Activated CD4-positive, alpha-beta T cell treated with anti-CD3 and anti-CD28 coated beads for 36 hours (primary cell): ENCODE measurements around the gene CLCNKB. TPM values are rescaled to one million over a fixed set of nuclear protein-coding genes. Genes with fewer than 3 reads are reported as not detected.

Experiments
- ATAC-seq: fragments of 200-7000 bp; cut with Tn5 transposase; one replicate; pipeline ENCODE4 v1.10.0; 2021; ENCODE audit warnings: mild to moderate bottlenecking, moderate library complexity
- CTCF ChIA-PET: fragments of 350-600 bp; sonication (Branson Sonifier 250); formaldehyde crosslinking; loops from one replicate; lab custom pipeline; 2021; ENCODE audit warnings: antibody characterized with exemption; lab: Charles Lee
- POLR2A ChIA-PET: fragments of 350-600 bp; sonication (Branson Sonifier 250); formaldehyde crosslinking; loops from one replicate; lab custom pipeline; 2021; ENCODE audit warnings: antibody characterized with exemption, inconsistent platforms; lab: Charles Lee
- DNase-seq: peaks from one replicate; pipeline ENCODE4 v3.0.0-alpha.2; 2020
- H3K27ac Mint-ChIP-seq: one replicate; pipeline ENCODE4 v1.8.0; 2021; ENCODE audit warnings: mixed read lengths
- H3K27me3 Mint-ChIP-seq: one replicate; pipeline ENCODE4 v1.8.0; 2021; ENCODE audit warnings: mixed read lengths
- H3K36me3 Mint-ChIP-seq: one replicate; pipeline ENCODE4 v1.8.0; 2021; ENCODE audit warnings: low read depth, mixed read lengths
- H3K4me1 Mint-ChIP-seq: one replicate; pipeline ENCODE4 v1.8.0; 2021; ENCODE audit warnings: mixed read lengths
- H3K4me3 Mint-ChIP-seq: one replicate; pipeline ENCODE4 v1.8.0; 2021; ENCODE audit warnings: mild to moderate bottlenecking, moderate library complexity, mixed read lengths
- H3K9me3 Mint-ChIP-seq: one replicate; pipeline ENCODE4 v1.8.0; 2021; ENCODE audit warnings: low read depth, mixed read lengths
- intact Hi-C, 2 experiments: fragments of 100-400 bp; cut with DNase I in 1 of 2; cut with micrococcal nuclease in 1 of 2; formaldehyde crosslinking; loops; one replicate each; pipeline versions ENCODE4 v1.14.2 to v1.15.1; 2022 to 2024; cut with DNase I, micrococcal nuclease
- total RNA-seq, 2 experiments: library from RNA; stranded (reverse); gene quantifications; one replicate each; pipeline ENCODE4 v1.2.3, GENCODE V29; 2021

The CLCNKB gene
- total RNA-seq, 2 experiments from 2014 or later: not detected

DNA sequence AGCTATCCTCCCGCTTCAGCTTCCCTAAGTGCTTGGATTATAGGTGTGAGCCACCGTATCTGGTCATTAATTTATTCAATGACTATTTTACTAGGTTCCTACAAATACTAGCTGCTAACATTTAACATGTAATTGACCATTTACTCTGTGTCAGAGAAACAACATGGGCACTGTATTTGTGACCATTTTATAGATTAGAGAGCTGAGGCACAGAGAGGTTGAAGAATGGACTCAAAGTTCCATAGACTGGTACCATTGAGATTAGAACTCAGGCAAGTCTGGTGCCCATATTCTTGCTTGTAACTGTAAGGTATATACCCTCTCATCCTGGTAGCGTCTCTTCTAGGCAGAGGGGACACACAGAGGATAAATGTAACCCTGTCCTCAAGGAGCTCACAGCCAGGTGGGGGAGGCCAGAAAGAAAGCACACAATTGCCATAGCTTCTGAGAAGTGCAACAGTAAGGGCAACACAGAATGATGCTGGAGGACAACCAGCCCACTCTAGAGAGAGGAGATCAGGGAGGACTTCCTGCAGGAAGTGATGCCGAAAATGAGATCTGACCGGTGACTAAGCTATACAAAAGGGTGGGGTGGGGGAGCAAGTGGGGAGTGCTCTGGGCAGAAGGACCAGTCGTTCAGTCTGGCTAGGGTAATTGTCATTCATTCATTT lies 35.8 kb upstream of the CLCNKB start:
- no peaks in the 10 kb centered on the region for H3K36me3 Mint-ChIP-seq
- CTCF ChIA-PET: interaction anchor here (0.6 to 3.6 kb wide), 18 partner anchors 10 to 908 kb away, joined by 3 to 17 read pairs (median 3); partner anchors contain the start of gene SPEN
- ATAC-seq (no peak), DNase-seq (no peak)
- intact Hi-C loops: loop anchor here (1.0 to 5.0 kb wide), 5 partner anchors 25 to 216 kb away; no protein-coding TSS in a partner anchor
- peaks cover 8% of the 10 kb centered on the region for H3K4me1 Mint-ChIP-seq
- no peaks in the 10 kb centered on the region for H3K9me3 Mint-ChIP-seq
- no peak overlapping the region for H3K4me3 Mint-ChIP-seq
- no peaks in the 10 kb centered on the region for H3K27me3 Mint-ChIP-seq
- POLR2A ChIA-PET: no interaction called here
- H3K27ac Mint-ChIP-seq: no peak overlapping the region

DNA sequence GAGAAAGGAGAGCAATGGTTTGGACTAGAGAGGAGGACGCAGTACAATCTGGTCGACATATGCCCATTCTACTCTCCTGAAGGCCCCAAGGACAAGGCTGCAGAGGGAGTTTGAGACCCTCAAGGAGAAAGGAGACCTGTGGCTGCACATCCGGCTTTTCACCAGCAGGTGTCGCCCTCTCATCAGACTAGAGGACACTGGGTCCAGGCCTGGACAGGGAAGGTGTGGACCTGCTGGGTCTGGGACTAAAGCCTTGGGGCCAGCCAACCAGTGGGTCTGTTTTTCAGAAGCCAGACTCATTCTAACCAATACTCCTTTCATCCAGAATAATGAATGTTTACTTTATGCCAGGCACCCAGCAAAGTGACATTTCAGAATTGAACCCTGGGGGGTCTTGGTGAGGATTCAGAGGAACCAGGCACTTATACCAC lies 34.5 kb upstream of the CLCNKB start:
- no peaks in the 10 kb centered on the region for H3K27me3 Mint-ChIP-seq
- H3K9me3 Mint-ChIP-seq: no peaks in the 10 kb centered on the region
- POLR2A ChIA-PET: no interaction called here
- no peak overlapping the region for H3K4me3 Mint-ChIP-seq
- CTCF ChIA-PET: interaction anchor here (0.6 to 3.6 kb wide), 13 partner anchors 9 to 218 kb away, joined by 3 to 17 read pairs (median 4); partner anchors contain the start of genes FAM131C and HSPB7
- intact Hi-C loops: loop anchor here (1.0 to 5.0 kb wide), 6 partner anchors 24 to 192 kb away; partner anchors contain the start of gene FAM131C (in 1 of the 2)
- H3K27ac Mint-ChIP-seq: no peak overlapping the region
- ATAC-seq (peak; percentile 35), DNase-seq (peak; percentile 86)
- H3K36me3 Mint-ChIP-seq: no peaks in the 10 kb centered on the region
- H3K4me1 Mint-ChIP-seq: peaks cover 10% of the 10 kb centered on the region

DNA sequence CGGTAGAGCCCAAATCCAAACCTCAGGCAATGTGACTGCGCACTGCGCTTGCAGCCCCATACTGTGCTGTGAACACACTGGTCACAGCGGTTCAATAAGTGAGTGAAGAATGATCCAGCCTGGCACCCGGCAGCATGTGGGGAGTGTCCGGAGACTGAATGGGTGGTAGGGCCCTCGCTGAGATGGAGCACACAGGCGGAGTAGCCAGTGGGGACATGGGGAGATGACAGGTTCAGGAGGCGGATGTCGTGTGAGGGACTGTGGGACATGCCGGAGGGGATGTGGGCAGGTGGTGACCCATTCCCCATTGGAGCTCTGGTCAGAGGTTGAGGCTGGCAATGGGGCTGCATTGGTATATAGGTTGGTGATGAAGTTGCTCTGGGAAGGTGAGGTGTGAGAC lies 33.9 kb upstream of the CLCNKB start:
- H3K27me3 Mint-ChIP-seq: no peaks in the 10 kb centered on the region
- no peaks in the 10 kb centered on the region for H3K9me3 Mint-ChIP-seq
- DNase-seq (no peak), ATAC-seq (no peak)
- CTCF ChIA-PET: interaction anchor here (0.6 to 1.6 kb wide), 11 partner anchors 8 to 214 kb away, joined by 3 to 5 read pairs (median 3); partner anchors contain the start of genes FAM131C and HSPB7
- peaks cover 10% of the 10 kb centered on the region for H3K4me1 Mint-ChIP-seq
- POLR2A ChIA-PET: interaction anchor here (0.7 kb wide), 1 partner anchor 139 kb away, joined by 6 read pairs; no protein-coding TSS in a partner anchor
- H3K36me3 Mint-ChIP-seq: no peaks in the 10 kb centered on the region
- intact Hi-C loops: loop anchor here (1.0 to 5.0 kb wide), 7 partner anchors 23 to 228 kb away; partner anchors contain the start of genes CPLANE2 (in 1 of the 2) and FAM131C (in 1 of the 2)
- H3K27ac Mint-ChIP-seq: no peak overlapping the region
- H3K4me3 Mint-ChIP-seq: no peak overlapping the region

DNA sequence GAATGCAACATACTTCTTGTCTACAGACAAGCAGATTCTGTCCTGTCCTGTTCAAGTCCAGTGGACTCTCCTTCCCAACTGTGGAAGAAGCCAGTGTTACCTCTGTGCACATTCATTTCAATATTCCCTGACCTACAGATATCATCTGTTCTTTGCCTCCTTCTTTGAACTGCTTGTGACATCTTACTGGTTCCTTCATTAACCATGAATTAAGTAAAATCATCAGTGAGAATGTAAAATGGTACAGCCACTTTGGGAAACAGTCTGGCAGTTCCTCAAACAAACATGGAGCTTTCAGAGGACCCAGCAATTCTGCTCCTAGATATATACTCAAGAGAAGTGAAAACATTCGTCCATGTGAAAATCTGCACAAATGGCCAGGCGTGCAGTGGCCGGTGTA lies 32.7 kb upstream of the CLCNKB start:
- H3K27me3 Mint-ChIP-seq: no peaks in the 10 kb centered on the region
- DNase-seq (no peak), ATAC-seq (no peak)
- no peaks in the 10 kb centered on the region for H3K36me3 Mint-ChIP-seq
- CTCF ChIA-PET: interaction anchor here (0.5 to 1.6 kb wide), 9 partner anchors 8 to 354 kb away, joined by 3 to 4 read pairs (median 3); no protein-coding TSS in a partner anchor
- intact Hi-C loops: loop anchor here in 1 of 2 experiments (5.0 kb wide), 1 partner anchor 226 kb away; the partner anchor contains the start of gene CPLANE2
- H3K4me3 Mint-ChIP-seq: no peak overlapping the region
- peaks cover 10% of the 10 kb centered on the region for H3K4me1 Mint-ChIP-seq
- no peaks in the 10 kb centered on the region for H3K9me3 Mint-ChIP-seq
- no peak overlapping the region for H3K27ac Mint-ChIP-seq
- POLR2A ChIA-PET: no interaction called here

DNA sequence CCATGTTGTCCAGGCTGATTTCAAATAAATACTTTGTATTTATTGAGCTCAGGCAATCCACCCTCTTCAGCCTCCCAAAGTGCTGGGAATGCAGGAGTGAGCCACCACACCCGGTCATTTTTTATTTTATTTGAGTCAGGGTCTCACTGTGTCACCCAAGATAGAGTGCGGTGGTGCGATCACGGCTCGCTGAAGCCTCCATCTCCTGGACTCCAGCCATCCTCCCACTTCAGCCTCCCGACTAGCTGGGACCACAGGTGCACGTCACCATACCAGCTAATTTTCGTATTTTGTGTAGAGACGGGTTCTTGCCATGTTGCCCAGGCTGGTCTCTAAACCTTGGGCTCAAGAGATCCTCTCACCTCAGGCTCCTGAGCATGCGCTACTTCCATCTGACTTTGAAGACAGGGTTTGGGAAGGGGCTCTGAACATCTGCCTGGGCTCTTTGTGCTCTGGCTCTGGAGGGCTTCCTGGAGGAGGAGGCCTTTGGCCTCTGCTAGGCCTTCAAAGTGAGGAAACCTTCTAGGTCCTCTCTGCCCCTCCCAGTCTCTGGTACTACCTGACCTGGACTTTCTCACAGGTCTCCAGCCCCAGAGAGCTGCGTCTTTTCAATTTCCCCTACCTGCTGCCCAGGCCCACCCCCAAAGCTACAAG lies 31.5 kb upstream of the CLCNKB start:
- CTCF ChIA-PET: interaction anchor here (0.8 to 1.4 kb wide), 2 partner anchors 197 to 217 kb away, joined by 3 read pairs; no protein-coding TSS in a partner anchor
- intact Hi-C loops: loop anchor here in 1 of 2 experiments (5.0 kb wide), 1 partner anchor 225 kb away; the partner anchor contains the start of gene CPLANE2
- H3K4me1 Mint-ChIP-seq: peaks cover 3% of the 10 kb centered on the region
- no peak for DNase-seq
- no peak for ATAC-seq
- no peaks in the 10 kb centered on the region for H3K27me3 Mint-ChIP-seq
- H3K4me3 Mint-ChIP-seq: no peak overlapping the region
- no peaks in the 10 kb centered on the region for H3K9me3 Mint-ChIP-seq
- H3K27ac Mint-ChIP-seq: no peak overlapping the region
- POLR2A ChIA-PET: no interaction called here
- no peaks in the 10 kb centered on the region for H3K36me3 Mint-ChIP-seq

DNA sequence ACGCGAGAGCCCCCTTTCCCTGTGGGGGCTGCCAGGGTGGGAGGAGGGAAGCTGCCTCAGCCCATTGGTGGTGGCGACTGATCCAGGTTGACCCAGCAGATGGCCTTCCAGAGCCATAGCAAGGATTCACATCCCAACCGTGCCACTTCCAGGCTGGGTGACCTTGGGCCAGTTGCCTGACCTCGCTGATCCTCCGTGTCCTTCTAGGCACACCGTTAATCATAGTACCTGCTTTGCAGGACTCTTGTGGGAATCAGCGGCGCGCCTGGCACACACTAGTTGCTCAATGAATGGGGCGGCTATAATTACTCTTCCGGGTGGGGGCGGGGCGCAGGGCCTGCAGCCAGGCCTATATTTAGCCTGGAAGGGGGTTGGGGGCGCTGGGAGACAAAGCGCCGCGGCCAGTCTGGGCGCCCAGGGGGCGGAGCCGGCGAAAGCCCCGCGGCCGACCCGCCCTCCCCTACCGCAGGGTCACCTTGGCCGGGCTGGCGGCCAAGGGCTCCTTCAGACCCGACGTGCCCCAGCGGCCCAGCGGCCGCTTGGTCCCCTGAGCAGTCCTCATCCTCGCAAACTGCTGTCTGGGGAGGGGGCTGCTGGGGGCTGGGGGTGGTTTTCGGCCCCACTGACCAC lies 30.9 kb upstream of the CLCNKB start:
- Mint-ChIP-seq H3K27ac (no peak overlapping the region), H3K4me3 (peak overlapping the region; percentile 12), H3K27me3 (no peaks in the 10 kb centered on the region), H3K4me1 (peaks cover 2% of the 10 kb centered on the region), H3K36me3 (no peaks in the 10 kb centered on the region), H3K9me3 (no peaks in the 10 kb centered on the region)
- ATAC-seq: peak; percentile 45
- POLR2A ChIA-PET: no interaction called here
- DNase-seq: peak; percentile 64
- intact Hi-C loops: loop anchor here in 1 of 2 experiments (1.0 to 5.0 kb wide), 2 partner anchors 44 to 225 kb away; partner anchors contain the start of gene CPLANE2
- CTCF ChIA-PET: interaction anchor here (0.5 kb wide), 1 partner anchor 164 kb away, joined by 3 read pairs; no protein-coding TSS in a partner anchor

DNA sequence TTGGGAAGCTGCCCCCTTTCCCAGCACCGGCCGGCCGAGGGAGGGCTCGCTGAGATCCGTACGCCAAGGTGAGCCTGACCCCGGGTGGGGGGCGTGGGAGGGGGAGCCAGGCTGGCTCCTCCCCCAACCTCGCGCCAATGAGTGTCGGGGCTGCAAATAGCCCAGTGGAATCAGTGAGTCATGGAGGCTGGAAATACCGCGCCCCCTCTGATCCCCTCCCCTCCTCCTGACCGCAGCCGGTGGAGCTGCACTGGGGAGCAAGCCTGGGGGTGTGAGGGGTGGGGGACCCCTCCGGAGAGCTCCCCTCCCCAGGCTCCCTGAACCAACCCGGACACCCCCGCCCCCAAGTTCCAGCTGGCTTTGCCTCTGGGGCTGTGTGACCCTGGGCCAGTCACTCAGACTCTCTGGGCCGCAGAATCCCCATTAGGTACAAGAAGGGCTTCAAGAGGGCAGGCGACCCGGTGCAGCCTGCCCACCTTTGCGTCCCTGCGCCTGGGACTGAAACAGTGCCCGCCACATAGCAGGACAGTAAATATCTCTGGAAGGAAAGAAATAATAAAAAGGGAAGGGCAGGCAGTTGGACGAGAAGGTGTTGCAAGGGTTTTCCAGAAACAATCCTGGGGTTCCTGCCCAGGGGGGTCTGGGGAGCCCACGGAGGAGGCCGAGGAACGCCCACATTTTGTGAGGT lies 30.2 kb upstream of the CLCNKB start:
- Mint-ChIP-seq H3K27me3 (no peaks in the 10 kb centered on the region), H3K4me1 (peaks cover 2% of the 10 kb centered on the region), H3K9me3 (no peaks in the 10 kb centered on the region), H3K36me3 (no peaks in the 10 kb centered on the region), H3K4me3 (no peak overlapping the region), H3K27ac (no peak overlapping the region)
- ChIA-PET POLR2A (no interaction called here), CTCF (interaction anchor here (0.5 to 1.5 kb wide), 2 partner anchors 41 to 164 kb away, joined by 3 read pairs; no protein-coding TSS in a partner anchor)
- peak; percentile 79 for DNase-seq
- intact Hi-C loops: loop anchor here in 1 of 2 experiments (1.0 to 5.0 kb wide), 2 partner anchors 43 to 224 kb away; partner anchors contain the start of gene CPLANE2
- ATAC-seq: peak; percentile 70

DNA sequence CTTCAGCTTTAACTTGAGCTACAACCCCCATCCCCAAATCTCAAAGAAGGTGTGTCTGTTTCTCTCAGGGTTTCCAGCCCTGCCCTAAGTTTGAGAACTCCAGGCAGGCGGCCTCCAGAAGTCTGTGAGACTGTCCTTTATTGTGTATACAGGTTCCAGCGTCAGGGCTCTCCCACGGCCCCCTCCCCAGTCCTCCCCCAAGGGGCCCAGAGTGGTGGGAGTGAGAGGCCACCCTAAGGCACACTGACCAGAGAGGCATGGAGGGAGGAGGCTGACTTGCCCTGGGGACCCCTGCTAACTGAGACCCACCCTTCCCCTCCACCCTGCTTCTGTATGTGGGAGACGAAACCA lies 29.7 kb upstream of the CLCNKB start:
- Mint-ChIP-seq H3K4me1 (peaks cover 2% of the 10 kb centered on the region), H3K27me3 (no peaks in the 10 kb centered on the region), H3K36me3 (no peaks in the 10 kb centered on the region), H3K4me3 (no peak overlapping the region), H3K9me3 (no peaks in the 10 kb centered on the region), H3K27ac (no peak overlapping the region)
- intact Hi-C loops: loop anchor here in 1 of 2 experiments (1.0 to 5.0 kb wide), 2 partner anchors 42 to 223 kb away; partner anchors contain the start of gene CPLANE2
- ATAC-seq: no peak
- POLR2A ChIA-PET: no interaction called here
- DNase-seq: no peak
- CTCF ChIA-PET: interaction anchor here (0.6 to 1.5 kb wide), 2 partner anchors 41 to 46 kb away, joined by 3 read pairs; no protein-coding TSS in a partner anchor

DNA sequence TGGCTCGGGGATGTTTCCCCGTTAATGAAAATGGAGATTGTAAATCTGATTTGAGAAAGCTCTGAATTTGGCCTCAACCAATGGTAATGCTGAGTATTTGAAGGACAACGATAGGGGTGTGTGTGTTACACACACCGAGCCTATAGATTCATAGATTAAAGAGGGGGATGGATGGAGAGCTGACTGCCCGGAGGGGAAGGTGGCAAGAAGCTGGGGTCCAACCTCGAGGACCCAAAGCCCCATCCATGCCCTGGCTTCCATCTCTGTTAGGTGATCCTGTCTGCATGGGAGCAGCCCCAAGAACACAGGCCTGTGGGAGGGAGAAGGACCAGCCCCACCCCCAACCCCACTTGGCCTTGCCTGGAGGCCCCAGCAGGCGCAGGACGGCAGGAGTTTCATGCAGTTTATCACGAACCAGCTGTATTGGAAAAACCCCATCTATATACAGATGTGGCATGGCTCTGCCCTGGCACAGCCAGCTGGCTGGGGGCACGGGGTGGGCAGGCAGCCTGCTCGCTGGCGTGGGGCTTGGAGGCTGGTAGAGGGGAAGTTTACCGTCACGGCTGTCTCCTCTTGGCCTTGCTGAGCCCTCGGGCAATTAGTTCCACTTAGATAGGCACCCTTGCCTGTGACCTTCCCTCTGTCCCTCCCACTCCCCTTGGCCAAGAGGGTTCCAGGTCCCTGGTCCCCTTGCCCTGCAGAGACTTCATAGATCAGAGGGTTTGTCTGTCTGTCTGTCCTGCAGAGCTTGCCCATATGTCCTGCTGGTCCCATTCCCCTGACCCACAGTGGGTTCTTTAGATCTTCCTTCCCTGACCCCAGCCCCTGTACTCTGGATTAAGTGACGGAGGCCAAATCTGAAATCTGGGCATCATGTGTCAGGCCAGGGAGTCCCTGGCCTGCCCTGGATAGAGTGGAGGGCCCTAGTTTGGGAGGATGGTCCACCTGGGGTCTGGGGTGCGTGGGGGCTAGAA lies 28.8 kb upstream of the CLCNKB start:
- intact Hi-C loops: loop anchor here in 1 of 2 experiments (5.0 kb wide), 1 partner anchor 223 kb away; the partner anchor contains the start of gene CPLANE2
- ATAC-seq: no peak
- Mint-ChIP-seq H3K27ac (no peak overlapping the region), H3K4me3 (no peak overlapping the region), H3K36me3 (no peaks in the 10 kb centered on the region), H3K27me3 (no peaks in the 10 kb centered on the region), H3K4me1 (peaks cover 2% of the 10 kb centered on the region), H3K9me3 (no peaks in the 10 kb centered on the region)
- DNase-seq: no peak
- ChIA-PET POLR2A (no interaction called here), CTCF (interaction anchor here (0.6 to 1.5 kb wide), 3 partner anchors 20 to 45 kb away, joined by 3 read pairs; no protein-coding TSS in a partner anchor)
